Body of pancreas (tissue), 4 donors: ENCODE measurements around the gene MLPH. TPM values are rescaled to one million over a fixed set of nuclear protein-coding genes. Genes with fewer than 3 reads are reported as not detected.

Experiments
- ATAC-seq: fragments of 150-250 bp; one replicate; pipeline ENCODE4 v1.9.1; 2016
- DNase-seq, 4 donors: peaks; one replicate each; pipeline ENCODE4 v3.0.0-alpha.2; 2019
- H3K27ac ChIP-seq, 4 donors: fragments of 200-600 bp; sonication (generic); 1 replicate in 3 of 4; 2 replicates in 1 of 4; pipeline versions ENCODE4 v1.5.1 to v1.6.1; 2016 to 2019; ENCODE audit warnings: mild to moderate bottlenecking in 1 of 4, mixed read lengths in 1 of 4, moderate library complexity in 1 of 4
- H3K27me3 ChIP-seq, 2 donors: fragments of 200-600 bp; sonication (generic); one replicate each; pipeline ENCODE4 v1.6.0; 2016; ENCODE audit warnings: mild to moderate bottlenecking in 1 of 2
- H3K36me3 ChIP-seq, 2 donors: fragments of 200-600 bp; sonication (generic); replicated peaks in 1 of 2; 2 replicates each; pipeline ENCODE4 v1.5.1; 2016; ENCODE audit warnings: low read depth in 2 of 2; ENCODE audit not compliant: insufficient read depth in 1 of 2
- H3K4me1 ChIP-seq: fragments of 200-600 bp; sonication (generic); one replicate; pipeline ENCODE4 v1.6.0; 2016
- H3K4me3 ChIP-seq, 2 donors: fragments of 200-600 bp; sonication (generic); 1 replicate in 1 of 2; 2 replicates in 1 of 2; pipeline ENCODE4 v1.5.1; 2016 to 2019
- H3K9me3 ChIP-seq, 3 donors: fragments of 200-600 bp; sonication (generic); 1 replicate in 2 of 3; 2 replicates in 1 of 3; pipeline ENCODE4 v1.5.1; 2016
- CTCF ChIP-seq, 7 experiments: fragments of 450-650 bp in 4 of 7; fragments of 200-600 bp in 3 of 7; sonication (generic) in 3 of 7; IDR thresholded peaks; one replicate each; pipeline ENCODE4 v1.5.1; 2016 to 2019; ENCODE audit warnings: antibody characterized with exemption in 7 of 7
- POLR2A ChIP-seq, 3 donors: fragments of 450-650 bp; IDR thresholded peaks; one replicate each; pipeline ENCODE4 v1.6.1; 2016; ENCODE audit warnings: antibody characterized with exemption in 3 of 3, mild to moderate bottlenecking in 2 of 3
- WGBS, 2 donors: methylation state at CpG; one replicate each; pipeline ENCODE4 v1.1.5; 2017; 5-methylcytosine and 5-hydroxymethylcytosine counted together
- intact Hi-C: fragments of 100-400 bp; cut with DNase I; formaldehyde crosslinking; loops from one replicate; pipeline ENCODE4 v1.15.1; 2023
- total RNA-seq, 2 donors: library from RNA; depleted of rRNA; stranded (reverse); fragments of >200 nt; gene quantifications; one replicate each; pipeline ENCODE4 v1.1.0, GENCODE V29; 2016

MLPH gene
- total RNA-seq, 2 donors from 2014 or later, result 30.3 to 64.3 TPM

GRCh38 chr2:237569041-237569440, 82.0 kb downstream of the MLPH start:
- TF ChIP-seq CTCF (IDR thresholded peaks at IDR 0.05), result no peak
- no peak overlapping the region for H3K4me3 ChIP-seq
- ATAC-seq (no peak), DNase-seq (no peak)
- H3K27ac ChIP-seq, result no peak overlapping the region
- no peaks in the 10 kb centered on the region for H3K27me3 ChIP-seq
- 82 to 91% methylated on average over 5 of the region's 5 CpGs for WGBS, 2 donors
- H3K36me3 ChIP-seq, result no peaks in the 10 kb centered on the region
- H3K4me1 ChIP-seq, result peaks cover 13% of the 10 kb centered on the region
- H3K9me3 ChIP-seq, result no peaks in the 10 kb centered on the region
- intact Hi-C loops, result loop anchor here (5.0 to 10.0 kb wide), 2 partner anchors 52 to 144 kb away; no protein-coding TSS in a partner anchor

GRCh38 chr2:237569896-237570295, 82.8 kb downstream of the MLPH start:
- Histone ChIP-seq H3K36me3 (no peaks in the 10 kb centered on the region), H3K27ac (no peak overlapping the region), H3K4me1 (peaks cover 13% of the 10 kb centered on the region), H3K4me3 (no peak overlapping the region), H3K27me3 (no peaks in the 10 kb centered on the region), H3K9me3 (no peaks in the 10 kb centered on the region)
- intact Hi-C loops, result loop anchor here (5.0 to 10.0 kb wide), 3 partner anchors 53 to 145 kb away; no protein-coding TSS in a partner anchor
- 87 to 97% methylated on average over 3 of the region's 3 CpGs for WGBS, 2 donors
- ATAC-seq, result no peak
- TF ChIP-seq POLR2A (IDR thresholded peaks at IDR 0.05) (no peak), CTCF (IDR thresholded peaks at IDR 0.05) (no peak)
- DNase-seq, result no peak

GRCh38 chr2:237570776-237571335, 83.8 kb downstream of the MLPH start:
- H3K4me1 ChIP-seq, result peaks cover 13% of the 10 kb centered on the region
- no peak for ATAC-seq
- H3K27me3 ChIP-seq, result no peaks in the 10 kb centered on the region
- H3K27ac ChIP-seq, result no peak overlapping the region
- H3K9me3 ChIP-seq, result no peaks in the 10 kb centered on the region
- TF ChIP-seq POLR2A (IDR thresholded peaks at IDR 0.05) (no peak), CTCF (IDR thresholded peaks at IDR 0.05) (no peak)
- H3K36me3 ChIP-seq, result no peaks in the 10 kb centered on the region
- no peak for DNase-seq
- intact Hi-C loops, result loop anchor here (5.0 kb wide), 1 partner anchor 99 kb away; no protein-coding TSS in a partner anchor
- H3K4me3 ChIP-seq, result no peak overlapping the region
- WGBS, 2 donors, result 71 to 77% methylated on average over 3 to 9 of the region's 9 CpGs

- Histone ChIP-seq H3K27ac (no peak overlapping the region), H3K4me1 (peaks cover 13% of the 10 kb centered on the region), H3K36me3 (no peaks in the 10 kb centered on the region), H3K9me3 (no peaks in the 10 kb centered on the region), H3K4me3 (no peak overlapping the region), H3K27me3 (no peaks in the 10 kb centered on the region)
- DNase-seq (no peak), ATAC-seq (no peak)
- WGBS, 2 donors, result 94 to 98% methylated on average over 7 of the region's 7 CpGs
- intact Hi-C loops, result loop anchor here (5.0 kb wide), 1 partner anchor 99 kb away; no protein-coding TSS in a partner anchor
- TF ChIP-seq CTCF (IDR thresholded peaks at IDR 0.05) (no peak), POLR2A (IDR thresholded peaks at IDR 0.05) (no peak)
These were observed 84.5 kb downstream of the MLPH start for GRCh38 chr2:237571551-237571950.
